Transverse colon (tissue), 4 donors: Measurements from ENCODE around the gene NSD2. TPM values are rescaled to one million over a fixed set of nuclear protein-coding genes. Genes with fewer than 3 reads are reported as not detected.

Experiments used
- DNase-seq: peaks from one replicate; pipeline ENCODE4 v3.0.0-alpha.2; 2019
- H3K27ac ChIP-seq, 4 donors: fragments of 200-600 bp; sonication (generic); 2 replicates each; pipeline ENCODE4 v1.5.1; 2016 to 2018; ENCODE audit warnings: inconsistent platforms in 4 of 4
- H3K27me3 ChIP-seq: fragments of 200-600 bp; sonication (generic); 2 replicates; pipeline ENCODE4 v1.5.1; 2017; ENCODE audit warnings: inconsistent platforms
- H3K36me3 ChIP-seq, 4 donors: fragments of 200-600 bp; sonication (generic); 2 replicates each; pipeline ENCODE4 v1.5.1; 2017 to 2019; ENCODE audit warnings: inconsistent platforms in 4 of 4
- H3K4me1 ChIP-seq, 4 donors: fragments of 200-600 bp; sonication (generic); 2 replicates each; pipeline ENCODE4 v1.5.1; 2017 to 2020; ENCODE audit warnings: inconsistent platforms in 4 of 4
- H3K4me3 ChIP-seq, 4 donors: fragments of 200-600 bp; sonication (generic); 1 replicate in 1 of 4; 2 replicates in 3 of 4; pipeline versions ENCODE4 v1.5.1 to v1.6.1; 2017 to 2019; ENCODE audit warnings: inconsistent platforms in 4 of 4
- H3K9me3 ChIP-seq, 2 donors: fragments of 200-600 bp; sonication (generic); 2 replicates each; pipeline ENCODE4 v1.5.1; 2017 to 2019; ENCODE audit warnings: inconsistent platforms in 2 of 2
- EP300 ChIP-seq: sonication (generic); formaldehyde crosslinking; IDR thresholded peaks from one replicate; pipeline ENCODE4 v1.6.1; 2017; ENCODE audit warnings: antibody characterized with exemption, low read depth
- POLR2A ChIP-seq: fragments of 450-650 bp; IDR thresholded peaks from one replicate; pipeline ENCODE4 v1.6.1; 2016; ENCODE audit warnings: antibody characterized with exemption, mild to moderate bottlenecking, moderate library complexity
- POLR2AphosphoS5 ChIP-seq, 3 donors: sonication (generic); formaldehyde crosslinking; IDR thresholded peaks; one replicate each; pipeline ENCODE4 v1.6.1; 2016; ENCODE audit warnings: antibody characterized with exemption in 3 of 3
- WGBS, 2 donors: methylation state at CpG; one replicate each; pipeline ENCODE4 v1.1.5; 2018; ENCODE audit warnings: low coverage in 1 of 2; 5-methylcytosine and 5-hydroxymethylcytosine counted together
- in situ Hi-C, 4 donors: fragments of 200-750 bp; cut with MboI; loops; one replicate each; pipeline versions ENCODE4 v1.15.0 to v1.15.1; 2017; ENCODE audit warnings: low sequenced_read_pairs in 3 of 4, low pct_ligation_motif_present in 1 of 4, low pct_unique_long_range_greater_than_20kb in 1 of 4
- intact Hi-C: fragments of 100-400 bp; cut with DNase I; formaldehyde crosslinking; loops from one replicate; pipeline ENCODE4 v1.15.1; 2023; ENCODE audit warnings: low total_unique reads
- total RNA-seq, 4 donors: library from RNA; depleted of rRNA; stranded (reverse); fragments of >200 nt; gene quantifications; one replicate each; pipeline ENCODE4 v1.1.0, GENCODE V29; 2016
- TF ChIP-seq, protein P1 (sequence below), 5 experiments: fragments of 200-600 bp in 3 of 5; fragments of 450-650 bp in 2 of 5; sonication (generic) in 3 of 5; IDR thresholded peaks; 1 replicate in 2 of 5; 2 replicates in 3 of 5; pipeline ENCODE4 v1.5.1; 2016 to 2017; ENCODE audit warnings: antibody characterized with exemption in 5 of 5, inconsistent platforms in 3 of 5, mild to moderate bottlenecking in 2 of 5, moderate library complexity in 1 of 5

The NSD2 gene
- total RNA-seq, 4 donors from 2014 or later = 78.4 to 591 (median 158) TPM

DNA sequence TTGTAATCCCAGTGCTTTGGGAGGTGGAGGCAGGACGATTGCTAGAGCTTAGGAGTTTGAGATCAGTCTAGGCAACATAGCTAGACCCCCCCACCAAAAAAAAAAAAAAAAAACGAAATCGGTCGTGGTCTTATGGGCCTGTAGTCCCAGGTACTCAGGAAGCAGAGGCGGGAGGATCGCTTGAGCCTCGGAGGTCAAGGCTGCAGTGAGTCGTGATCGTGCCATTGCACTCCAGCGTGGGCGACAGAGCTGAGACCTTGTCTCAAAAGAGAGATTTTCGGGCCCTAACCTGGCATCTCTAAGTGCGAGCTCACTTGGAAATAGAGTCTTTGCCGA lies 8.3 kb upstream of the NSD2 start:
- H3K27ac ChIP-seq = no peak overlapping the region
- H3K4me1 ChIP-seq = peaks cover 4 to 27% (median 9%) of the 10 kb centered on the region in 4 donors
- peak overlapping the region in 1 of 4 donors; percentile 31 for H3K4me3 ChIP-seq
- WGBS, 2 donors = 78% methylated on average over 14 of the region's 14 CpGs; no CpG with 5 or more reads in 1 of the 2 donors
- peaks cover 30% of the 10 kb centered on the region for H3K27me3 ChIP-seq
- intact Hi-C loops = loop anchor here (1.0 kb wide), 1 partner anchor 26 kb away; no protein-coding TSS in a partner anchor
- TF ChIP-seq POLR2A (no peak), EP300 (no peak), POLR2AphosphoS5 (IDR thresholded peaks at IDR 0.05) (no peak)
- TF ChIP-seq, protein P1, sequence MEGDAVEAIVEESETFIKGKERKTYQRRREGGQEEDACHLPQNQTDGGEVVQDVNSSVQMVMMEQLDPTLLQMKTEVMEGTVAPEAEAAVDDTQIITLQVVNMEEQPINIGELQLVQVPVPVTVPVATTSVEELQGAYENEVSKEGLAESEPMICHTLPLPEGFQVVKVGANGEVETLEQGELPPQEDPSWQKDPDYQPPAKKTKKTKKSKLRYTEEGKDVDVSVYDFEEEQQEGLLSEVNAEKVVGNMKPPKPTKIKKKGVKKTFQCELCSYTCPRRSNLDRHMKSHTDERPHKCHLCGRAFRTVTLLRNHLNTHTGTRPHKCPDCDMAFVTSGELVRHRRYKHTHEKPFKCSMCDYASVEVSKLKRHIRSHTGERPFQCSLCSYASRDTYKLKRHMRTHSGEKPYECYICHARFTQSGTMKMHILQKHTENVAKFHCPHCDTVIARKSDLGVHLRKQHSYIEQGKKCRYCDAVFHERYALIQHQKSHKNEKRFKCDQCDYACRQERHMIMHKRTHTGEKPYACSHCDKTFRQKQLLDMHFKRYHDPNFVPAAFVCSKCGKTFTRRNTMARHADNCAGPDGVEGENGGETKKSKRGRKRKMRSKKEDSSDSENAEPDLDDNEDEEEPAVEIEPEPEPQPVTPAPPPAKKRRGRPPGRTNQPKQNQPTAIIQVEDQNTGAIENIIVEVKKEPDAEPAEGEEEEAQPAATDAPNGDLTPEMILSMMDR (IDR thresholded peaks at IDR 0.05) = no peak
- H3K36me3 ChIP-seq = no peaks in the 10 kb centered on the region
- in situ Hi-C loops = no loop called here
- H3K9me3 ChIP-seq = no peaks in the 10 kb centered on the region
- DNase-seq = no peak

DNA sequence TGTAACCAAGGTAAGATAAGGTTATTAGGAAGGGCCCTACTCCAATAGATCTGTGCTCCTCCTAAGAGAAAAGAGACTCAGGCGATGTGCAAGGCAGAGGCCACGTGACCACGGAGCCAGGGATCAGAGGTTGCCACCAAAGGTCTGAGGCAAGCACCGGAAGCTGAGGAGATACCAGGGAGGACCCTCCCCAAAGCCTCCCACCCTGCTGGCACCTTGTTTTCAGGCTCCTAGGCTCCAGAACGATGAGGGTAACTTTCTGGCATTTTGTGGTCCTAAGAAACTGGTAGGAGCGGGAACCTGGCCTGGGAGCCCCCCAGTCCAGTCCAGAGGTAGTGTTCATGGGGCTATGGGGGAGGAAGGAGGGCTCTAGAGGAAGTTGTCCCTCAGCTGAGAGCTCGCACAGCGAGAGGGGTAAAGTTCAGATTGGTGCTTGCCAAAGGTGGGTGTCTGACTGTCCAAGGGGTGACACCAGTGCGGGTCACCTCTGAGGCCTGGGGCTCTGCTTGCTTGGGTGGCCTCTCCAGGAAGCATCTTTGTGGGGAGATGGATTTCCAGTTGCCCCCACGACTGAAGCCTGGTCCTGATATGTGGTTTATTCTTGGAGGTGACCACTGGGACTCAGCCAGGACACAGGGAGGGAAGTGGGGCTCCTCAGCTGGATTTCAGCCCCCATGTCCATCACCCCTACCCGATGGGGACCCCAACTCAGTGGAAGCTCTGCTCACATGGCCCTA lies 7.7 kb upstream of the NSD2 start:
- H3K27ac ChIP-seq = no peak overlapping the region
- peaks cover 4 to 25% (median 11%) of the 10 kb centered on the region in 4 donors for H3K4me1 ChIP-seq
- 86% methylated on average over 11 of the region's 11 CpGs; no CpG with 5 or more reads in 1 of the 2 donors for WGBS, 2 donors

DNA sequence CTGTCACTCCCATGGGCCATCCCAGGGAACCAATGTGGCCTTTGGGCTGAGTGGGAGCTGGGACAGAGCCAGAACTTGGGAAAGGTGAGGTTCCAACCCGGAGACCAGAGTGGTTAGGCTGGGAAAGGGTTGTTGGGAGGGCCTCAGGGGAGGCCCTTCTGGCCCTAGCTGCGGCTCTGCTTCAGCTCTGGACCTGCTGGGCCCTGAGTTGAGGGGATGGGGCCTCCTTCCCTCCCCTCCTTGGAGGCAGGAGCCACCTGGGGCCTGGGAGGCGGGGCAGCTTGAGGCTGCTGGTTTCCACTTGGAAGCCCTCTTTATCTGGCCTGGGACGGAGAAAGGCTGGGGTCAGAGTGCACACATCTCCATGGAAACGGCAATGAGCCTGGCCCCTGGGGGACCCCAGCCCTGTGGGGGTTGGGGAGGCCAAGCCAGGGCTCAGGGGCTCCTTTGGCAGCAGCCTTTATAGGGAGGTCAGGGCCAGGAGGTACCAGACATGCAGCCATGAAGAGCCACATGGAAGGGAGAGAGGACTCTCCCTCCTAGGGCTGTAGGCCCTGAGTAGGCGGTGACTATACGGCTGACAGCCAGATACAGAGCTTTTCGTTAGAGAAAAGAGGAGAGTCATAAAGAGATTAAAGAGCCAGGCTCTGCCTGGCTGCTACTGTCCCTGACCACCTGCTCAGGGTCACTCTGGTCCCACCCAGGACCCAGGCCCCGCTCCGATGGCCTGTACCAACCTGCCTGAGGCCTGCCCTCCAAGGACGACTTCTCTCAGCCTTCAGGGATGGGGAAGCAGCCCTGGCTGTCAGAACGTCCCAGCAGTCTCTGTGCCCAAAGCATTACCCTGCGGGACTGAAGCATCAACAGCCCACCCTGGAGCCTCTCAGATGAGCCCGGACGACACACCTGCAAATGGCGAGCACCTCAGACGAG lies 6.9 kb upstream of the NSD2 start:
- intact Hi-C loops = no loop called here
- no peaks in the 10 kb centered on the region for H3K9me3 ChIP-seq
- TF ChIP-seq POLR2AphosphoS5 (IDR thresholded peaks at IDR 0.05) = no peak
- H3K36me3 ChIP-seq = no peaks in the 10 kb centered on the region
- in situ Hi-C loops = no loop called here
- no peak overlapping the region for H3K4me3 ChIP-seq
- no peak for DNase-seq
- H3K4me1 ChIP-seq = peaks cover 4 to 34% (median 20%) of the 10 kb centered on the region in 4 donors
- H3K27ac ChIP-seq = no peak overlapping the region
- 85% methylated on average over 17 of the region's 17 CpGs; no CpG with 5 or more reads in 1 of the 2 donors for WGBS, 2 donors
- H3K27me3 ChIP-seq = peaks cover 30% of the 10 kb centered on the region

More for the DNA sequence above, 7.7 kb upstream of the NSD2 start:
- no peaks in the 10 kb centered on the region for H3K36me3 ChIP-seq
- in situ Hi-C loops = no loop called here
- intact Hi-C loops = loop anchor here (1.0 kb wide), 1 partner anchor 26 kb away; no protein-coding TSS in a partner anchor
- H3K27me3 ChIP-seq = peaks cover 30% of the 10 kb centered on the region
- no peak for DNase-seq
- no peaks in the 10 kb centered on the region for H3K9me3 ChIP-seq
- no peak for TF ChIP-seq EP300
- TF ChIP-seq POLR2A = no peak
- TF ChIP-seq, protein P1 (IDR thresholded peaks at IDR 0.05) = no peak
- TF ChIP-seq POLR2AphosphoS5 (IDR thresholded peaks at IDR 0.05) = no peak
- no peak overlapping the region for H3K4me3 ChIP-seq

- Histone ChIP-seq H3K36me3 (no peaks in the 10 kb centered on the region), H3K27ac (no peak overlapping the region), H3K4me3 (no peak overlapping the region), H3K9me3 (no peaks in the 10 kb centered on the region), H3K27me3 (peaks cover 30% of the 10 kb centered on the region), H3K4me1 (peaks cover 10 to 42% (median 29%) of the 10 kb centered on the region in 4 donors)
- WGBS, 2 donors = 76% methylated on average over 7 of the region's 7 CpGs; no CpG with 5 or more reads in 1 of the 2 donors
- TF ChIP-seq POLR2AphosphoS5 (IDR thresholded peaks at IDR 0.05) = no peak
- TF ChIP-seq, protein P1 (IDR thresholded peaks at IDR 0.05) = no peak
- TF ChIP-seq EP300 = no peak
- in situ Hi-C loops = no loop called here
- no peak for DNase-seq
- intact Hi-C loops = no loop called here
These were observed 5.0 kb upstream of the NSD2 start for GRCh38 chr4:1866189-1866661.
